HPDE6-E6E7 (cell line): Measurements from ENCODE around the gene ZBED6.
"Not testable (repeated sequence)": the region's sequence is repeated elsewhere in the genome, so short reads cannot be mapped to it uniquely, and the experiment has no call there.

Experiments used
- DNase-seq: peaks from one replicate; pipeline ENCODE4 v3.0.0; 2011; ENCODE audit warnings: missing footprints; ENCODE audit errors: extremely low spot score

Gene ZBED6

GRCh38 chr1:203781962-203782361 is 13.5 kb upstream of the ZBED6 start:
- DNase-seq, result no peak

- no peak for DNase-seq
Measured at GRCh38 chr1:203789966-203790365, 5.5 kb upstream of the ZBED6 start.

- DNase-seq, result no peak
Measured at GRCh38 chr1:203791498-203791897, 3.9 kb upstream of the ZBED6 start.

- DNase-seq, result no peak
Measured at GRCh38 chr1:203792486-203792885, 2.9 kb upstream of the ZBED6 start.

GRCh38 chr1:203793561-203793960 is 1.9 kb upstream of the ZBED6 start:
- DNase-seq, result not testable (repeated sequence)

- no peak for DNase-seq
Measured at GRCh38 chr1:203794764-203795440, 521 bp upstream of the ZBED6 start.

GRCh38 chr1:203796236-203796605 is 798 bp downstream of the ZBED6 start:
- DNase-seq, result no peak

GRCh38 chr1:203797216-203797615 is 1.8 kb downstream of the ZBED6 start:
- no peak for DNase-seq

GRCh38 chr1:203797948-203798655 is 2.7 kb downstream of the ZBED6 start:
- DNase-seq, result no peak

- no peak for DNase-seq
Measured at GRCh38 chr1:203799157-203799556, 3.7 kb downstream of the ZBED6 start.

GRCh38 chr1:203799971-203800370 is 4.5 kb downstream of the ZBED6 start:
- no peak for DNase-seq

- DNase-seq, result no peak
Measured at GRCh38 chr1:203805689-203806088, 10.3 kb downstream of the ZBED6 start.

GRCh38 chr1:203807196-203807595 is 11.8 kb downstream of the ZBED6 start:
- no peak for DNase-seq

- no peak for DNase-seq
Measured at GRCh38 chr1:203813581-203814341, 18.3 kb downstream of the ZBED6 start.

- DNase-seq, result no peak
Measured at GRCh38 chr1:203818399-203818798, 23.0 kb downstream of the ZBED6 start.

- no peak for DNase-seq
Measured at GRCh38 chr1:203823306-203823705, 27.9 kb downstream of the ZBED6 start.

GRCh38 chr1:203826175-203826574 is 30.8 kb downstream of the ZBED6 start:
- no peak for DNase-seq

GRCh38 chr1:203828002-203828401 is 32.6 kb downstream of the ZBED6 start:
- DNase-seq, result no peak

GRCh38 chr1:203828503-203828902 is 33.1 kb downstream of the ZBED6 start:
- no peak for DNase-seq

GRCh38 chr1:203829247-203829646 is 33.8 kb downstream of the ZBED6 start:
- DNase-seq, result not testable (repeated sequence)

- no peak for DNase-seq
Measured at GRCh38 chr1:203835476-203835875, 40.1 kb downstream of the ZBED6 start.

- no peak for DNase-seq
Measured at GRCh38 chr1:203839081-203839480, 43.7 kb downstream of the ZBED6 start.
